Lower leg skin (tissue), 4 donors: ENCODE results near the gene CD109. TPM values are rescaled to one million over a fixed set of nuclear protein-coding genes. Genes with fewer than 3 reads are reported as not detected.
"Not testable (repeated sequence)": the region's sequence is repeated elsewhere in the genome, so short reads cannot be mapped to it uniquely, and the experiment has no call there.

Experiments used
- DNase-seq, 2 donors: peaks; one replicate each; pipeline ENCODE4 v3.0.0-alpha.2; 2019; ENCODE audit warnings: low spot score in 2 of 2
- H3K4me3 ChIP-seq: fragments of 200-600 bp; sonication (generic); 2 replicates; pipeline ENCODE4 v1.5.1; 2017; ENCODE audit warnings: mild to moderate bottlenecking, low read depth; ENCODE audit not compliant: poor library complexity, severe bottlenecking
- POLR2A ChIP-seq, 2 donors: fragments of 450-650 bp; IDR thresholded peaks; one replicate each; pipeline ENCODE4 v1.6.1; 2016 to 2017; ENCODE audit warnings: antibody characterized with exemption in 2 of 2, mild to moderate bottlenecking in 1 of 2, moderate library complexity in 1 of 2
- WGBS, 2 donors: methylation state at CpG; one replicate each; pipeline ENCODE4 v1.1.5; 2018; 5-methylcytosine and 5-hydroxymethylcytosine counted together
- intact Hi-C: fragments of 100-400 bp; cut with DNase I; formaldehyde crosslinking; loops from one replicate; pipeline ENCODE4 v1.15.0; 2023; ENCODE audit warnings: low total_unique reads
- total RNA-seq, 4 donors: library from RNA; depleted of rRNA; stranded (reverse); fragments of >200 nt; gene quantifications; one replicate each; pipeline ENCODE4 v1.1.0, GENCODE V29; 2016
- TF ChIP-seq, protein P1 (sequence below), 3 donors: fragments of 450-650 bp; IDR thresholded peaks; one replicate each; pipeline ENCODE4 v1.5.1; 2016; ENCODE audit warnings: antibody characterized with exemption in 3 of 3, mild to moderate bottlenecking in 3 of 3, moderate library complexity in 2 of 3

The CD109 gene
- total RNA-seq, 4 donors from 2014 or later = 26.1 to 51.7 (median 33.3) TPM

GRCh38 chr6:73706971-73707370 lies 11.0 kb downstream of the CD109 start:
- DNase-seq = no peak
- no peak overlapping the region for H3K4me3 ChIP-seq
- TF ChIP-seq, protein P1, sequence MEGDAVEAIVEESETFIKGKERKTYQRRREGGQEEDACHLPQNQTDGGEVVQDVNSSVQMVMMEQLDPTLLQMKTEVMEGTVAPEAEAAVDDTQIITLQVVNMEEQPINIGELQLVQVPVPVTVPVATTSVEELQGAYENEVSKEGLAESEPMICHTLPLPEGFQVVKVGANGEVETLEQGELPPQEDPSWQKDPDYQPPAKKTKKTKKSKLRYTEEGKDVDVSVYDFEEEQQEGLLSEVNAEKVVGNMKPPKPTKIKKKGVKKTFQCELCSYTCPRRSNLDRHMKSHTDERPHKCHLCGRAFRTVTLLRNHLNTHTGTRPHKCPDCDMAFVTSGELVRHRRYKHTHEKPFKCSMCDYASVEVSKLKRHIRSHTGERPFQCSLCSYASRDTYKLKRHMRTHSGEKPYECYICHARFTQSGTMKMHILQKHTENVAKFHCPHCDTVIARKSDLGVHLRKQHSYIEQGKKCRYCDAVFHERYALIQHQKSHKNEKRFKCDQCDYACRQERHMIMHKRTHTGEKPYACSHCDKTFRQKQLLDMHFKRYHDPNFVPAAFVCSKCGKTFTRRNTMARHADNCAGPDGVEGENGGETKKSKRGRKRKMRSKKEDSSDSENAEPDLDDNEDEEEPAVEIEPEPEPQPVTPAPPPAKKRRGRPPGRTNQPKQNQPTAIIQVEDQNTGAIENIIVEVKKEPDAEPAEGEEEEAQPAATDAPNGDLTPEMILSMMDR (IDR thresholded peaks at IDR 0.05) = no peak
- no peak for TF ChIP-seq POLR2A (IDR thresholded peaks at IDR 0.05)
- intact Hi-C loops = no loop called here
- WGBS, 2 donors = 91 to 96% methylated on average over 9 of the region's 9 CpGs

- 39 to 52% methylated on average over 2 of the region's 2 CpGs for WGBS, 2 donors
- no peak overlapping the region for H3K4me3 ChIP-seq
- intact Hi-C loops = no loop called here
- TF ChIP-seq POLR2A (IDR thresholded peaks at IDR 0.05) = no peak
- TF ChIP-seq, protein P1 (IDR thresholded peaks at IDR 0.05) = no peak
- no peak for DNase-seq
These were observed 14.5 kb downstream of the CD109 start for GRCh38 chr6:73710470-73710869.

DNA sequence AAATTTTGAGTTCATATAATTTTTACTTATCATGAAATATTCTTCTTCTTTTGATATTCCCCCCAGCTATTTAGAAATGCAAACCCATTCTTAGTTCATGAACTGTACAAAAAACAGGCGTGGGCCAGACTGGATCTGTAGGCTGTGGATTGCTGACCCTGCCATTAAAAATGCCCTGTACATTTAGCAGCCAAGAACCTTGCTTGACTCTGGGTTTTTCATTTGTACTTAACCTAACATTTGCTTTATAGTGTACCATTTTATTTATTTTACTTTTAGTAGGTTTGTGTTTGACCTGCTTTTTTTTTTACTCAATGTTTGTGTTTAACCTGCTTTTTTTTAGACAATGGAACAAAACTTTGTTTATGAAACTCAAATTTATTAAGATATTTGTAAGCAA lies 14.9 kb downstream of the CD109 start:
- WGBS, 2 donors = 90 to 100% methylated on average over 1 of the region's 1 CpG
- no peak for DNase-seq
- intact Hi-C loops = no loop called here
- no peak overlapping the region for H3K4me3 ChIP-seq
- TF ChIP-seq, protein P1 (IDR thresholded peaks at IDR 0.05) = no peak
- TF ChIP-seq POLR2A (IDR thresholded peaks at IDR 0.05) = no peak

DNA sequence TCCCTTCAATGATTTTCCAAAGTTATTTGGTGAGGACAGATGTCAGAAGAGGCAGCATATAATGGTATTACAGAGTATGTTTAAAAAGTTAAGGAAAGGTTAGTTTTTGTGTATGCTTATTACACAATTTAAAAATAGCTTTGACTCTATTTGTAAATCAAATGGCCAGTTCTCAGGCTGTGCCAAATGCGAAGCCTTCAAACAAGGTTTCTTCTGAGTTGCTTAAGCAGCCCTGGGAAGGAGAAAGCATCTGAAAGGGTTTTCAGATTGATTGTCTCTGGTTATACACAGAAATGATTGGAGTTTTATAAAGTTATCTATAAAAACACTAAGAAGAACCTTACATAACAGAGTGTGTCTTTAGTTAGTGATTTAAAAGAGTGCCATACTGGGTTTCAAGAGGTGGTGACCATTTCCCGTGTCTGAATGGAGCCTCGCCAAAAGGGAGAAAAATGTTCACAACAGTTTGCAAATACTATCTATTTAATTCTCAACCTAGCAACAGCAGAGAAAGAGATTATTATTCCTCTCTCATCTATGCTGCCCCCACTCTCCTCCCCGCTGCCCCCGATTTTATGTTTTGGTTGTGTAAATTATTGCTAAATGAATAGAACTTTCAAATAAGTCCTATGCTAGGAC lies 16.7 kb downstream of the CD109 start:
- intact Hi-C loops = no loop called here
- 91 to 92% methylated on average over 5 of the region's 5 CpGs for WGBS, 2 donors
- TF ChIP-seq, protein P1 (IDR thresholded peaks at IDR 0.05) = no peak
- no peak for TF ChIP-seq POLR2A (IDR thresholded peaks at IDR 0.05)

DNA sequence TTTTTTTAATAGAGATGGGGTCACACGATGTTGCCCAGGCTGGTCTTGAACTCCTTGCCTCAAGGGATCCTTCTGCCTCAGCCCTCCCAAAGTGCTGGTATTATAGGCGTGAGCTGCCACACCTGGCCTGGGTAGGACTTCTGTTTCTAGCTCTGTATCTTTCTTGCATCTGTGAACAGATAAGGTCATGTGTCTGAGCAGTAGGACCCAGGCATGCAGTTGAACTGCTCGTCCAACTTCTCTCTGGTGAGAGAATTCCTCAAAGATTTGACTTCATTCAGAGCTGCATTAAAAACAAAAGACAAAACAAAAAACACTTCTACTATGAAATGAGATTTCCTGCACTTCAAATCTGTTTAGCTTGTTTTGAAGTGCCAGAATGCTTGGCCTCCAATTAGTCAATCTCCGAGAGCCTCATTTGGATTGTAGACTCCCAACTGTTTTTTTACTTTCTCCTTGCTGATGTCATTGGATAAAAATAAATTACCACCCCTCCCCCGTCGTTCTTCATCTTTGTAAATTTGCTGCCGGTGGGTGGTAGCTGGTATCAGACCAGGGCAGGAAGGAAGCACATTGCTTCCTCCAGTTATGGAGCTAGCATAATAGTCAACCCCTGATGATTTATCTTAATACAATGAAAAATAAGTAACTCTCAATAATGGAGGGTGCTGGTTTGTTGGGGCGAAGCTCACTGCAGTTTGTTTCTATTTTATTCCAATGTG lies 17.6 kb downstream of the CD109 start:
- WGBS, 2 donors = 41 to 48% methylated on average over 8 of the region's 8 CpGs
- intact Hi-C loops = no loop called here
- TF ChIP-seq, protein P1 (IDR thresholded peaks at IDR 0.05) = no peak
- no peak for TF ChIP-seq POLR2A (IDR thresholded peaks at IDR 0.05)
- H3K4me3 ChIP-seq = no peak overlapping the region
- DNase-seq = no peak

More for the DNA sequence above, 16.7 kb downstream of the CD109 start:
- DNase-seq = no peak
- H3K4me3 ChIP-seq = no peak overlapping the region

GRCh38 chr6:73715111-73715508 lies 19.1 kb downstream of the CD109 start:
- 78 to 96% methylated on average over 5 of the region's 5 CpGs for WGBS, 2 donors
- H3K4me3 ChIP-seq, DNase-seq, intact Hi-C loops: not testable (repeated sequence)
